Measurements from ENCODE around the gene CD68. TPM values are rescaled to one million over a fixed set of nuclear protein-coding genes. Genes with fewer than 3 reads are reported as not detected.

Gene CD68
- total and polyA plus RNA-seq, 4 donors = 33.3 to 595 (median 395) TPM

DNA sequence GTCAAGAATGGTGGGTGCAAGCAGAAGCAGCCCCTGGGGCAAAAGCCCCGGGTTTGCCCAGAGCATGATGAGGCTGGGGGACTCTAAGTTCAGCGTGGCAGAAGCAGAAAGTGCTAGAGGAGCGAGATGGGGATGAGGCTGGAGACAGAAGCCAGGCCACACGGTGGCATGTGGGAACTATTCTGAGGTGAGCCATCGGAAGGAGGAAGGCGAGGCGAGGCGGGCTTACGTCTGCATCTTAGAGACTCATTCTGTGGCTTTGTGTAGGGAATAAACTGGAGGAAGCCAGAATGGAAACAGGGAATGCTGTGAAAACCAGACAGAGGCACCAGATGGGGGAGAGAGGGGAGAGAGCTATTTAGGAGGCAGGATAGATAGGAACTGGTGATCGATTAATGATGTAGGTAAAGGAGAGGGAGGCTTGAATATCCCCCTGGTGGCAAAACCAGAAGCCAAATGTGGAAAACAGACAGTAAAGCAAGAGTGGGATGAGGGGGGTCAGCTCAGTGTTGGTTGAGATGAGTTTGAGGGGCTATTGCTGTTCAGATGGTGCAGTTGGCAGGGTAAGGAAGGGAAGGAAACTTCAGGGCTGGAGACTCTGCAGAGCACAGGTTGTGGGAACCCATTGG is 24.0 kb upstream of the CD68 start:
- Histone ChIP-seq H3K27ac (ENCODE audit: low read depth in 1 of 2, low read length in 1 of 2) (no peak overlapping the region), H3K27me3 (ENCODE audit: control insufficient read depth in 3 of 3, insufficient read depth in 3 of 3, low read length in 2 of 3) (no peaks in the 10 kb centered on the region), H3K4me3 (no peak overlapping the region), H3K9me3 (ENCODE audit: control insufficient read depth in 4 of 4, insufficient read depth in 3 of 4, low read length in 3 of 4) (no peaks in the 10 kb centered on the region), H3K4me1 (ENCODE audit: control insufficient read depth in 5 of 5, insufficient read depth in 5 of 5, low read length in 5 of 5) (peaks cover 0 to 35% (median 16%) of the 10 kb centered on the region in 5 donors), H3K36me3 (ENCODE audit: control insufficient read depth in 4 of 4, insufficient read depth in 4 of 4, low read length in 4 of 4) (peaks cover 0 to 6% (median 2%) of the 10 kb centered on the region in 4 donors), H3K9ac (ENCODE audit: insufficient read depth in 1 of 2, low read length in 2 of 2) (no peak overlapping the region)
- ATAC-seq (ENCODE audit: insufficient read depth, low FRiP score) = no peak
- DNase-seq = no peak
- TF ChIP-seq CTCF (IDR thresholded peaks at IDR 0.05; ENCODE audit: control extremely low read depth, extremely low read depth) = no peak
- WGBS, 2 donors = 73 to 79% methylated on average over 10 of the region's 10 CpGs

DNA sequence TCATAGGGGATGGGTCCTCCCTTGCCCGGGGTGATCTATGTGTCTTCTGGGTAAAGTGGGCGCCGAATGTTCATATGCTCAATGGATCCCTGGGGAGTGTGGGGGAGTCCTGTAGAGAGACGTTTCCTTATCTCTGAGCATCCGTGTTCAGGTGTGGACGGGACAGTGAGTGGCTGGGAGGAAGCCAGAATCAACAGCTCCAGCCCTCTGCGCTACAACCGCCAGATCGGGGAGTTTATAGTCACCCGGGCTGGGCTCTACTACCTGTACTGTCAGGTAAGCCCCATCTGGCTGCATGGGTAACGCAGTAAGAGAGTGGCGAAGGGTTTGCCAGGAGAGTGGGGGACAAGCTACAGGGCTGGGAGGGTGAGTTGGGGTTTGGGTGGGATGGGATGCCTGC is 22.8 kb upstream of the CD68 start:
- Histone ChIP-seq H3K4me3 (no peak overlapping the region), H3K9ac (ENCODE audit: insufficient read depth in 1 of 2, low read length in 2 of 2) (no peak overlapping the region), H3K27ac (ENCODE audit: low read depth in 1 of 2, low read length in 1 of 2) (peak overlapping the region in 1 of 2 donors; percentile 37), H3K9me3 (ENCODE audit: control insufficient read depth in 4 of 4, insufficient read depth in 3 of 4, low read length in 3 of 4) (no peaks in the 10 kb centered on the region), H3K27me3 (ENCODE audit: control insufficient read depth in 3 of 3, insufficient read depth in 3 of 3, low read length in 2 of 3) (no peaks in the 10 kb centered on the region), H3K36me3 (ENCODE audit: control insufficient read depth in 4 of 4, insufficient read depth in 4 of 4, low read length in 4 of 4) (peaks cover 0 to 6% (median 2%) of the 10 kb centered on the region in 4 donors), H3K4me1 (ENCODE audit: control insufficient read depth in 5 of 5, insufficient read depth in 5 of 5, low read length in 5 of 5) (peaks cover 0 to 40% (median 21%) of the 10 kb centered on the region in 5 donors)
- WGBS, 2 donors = 79 to 91% methylated on average over 12 of the region's 12 CpGs
- DNase-seq (no peak), ATAC-seq (ENCODE audit: insufficient read depth, low FRiP score) (no peak)
- no peak for TF ChIP-seq CTCF (IDR thresholded peaks at IDR 0.05; ENCODE audit: control extremely low read depth, extremely low read depth)

DNA sequence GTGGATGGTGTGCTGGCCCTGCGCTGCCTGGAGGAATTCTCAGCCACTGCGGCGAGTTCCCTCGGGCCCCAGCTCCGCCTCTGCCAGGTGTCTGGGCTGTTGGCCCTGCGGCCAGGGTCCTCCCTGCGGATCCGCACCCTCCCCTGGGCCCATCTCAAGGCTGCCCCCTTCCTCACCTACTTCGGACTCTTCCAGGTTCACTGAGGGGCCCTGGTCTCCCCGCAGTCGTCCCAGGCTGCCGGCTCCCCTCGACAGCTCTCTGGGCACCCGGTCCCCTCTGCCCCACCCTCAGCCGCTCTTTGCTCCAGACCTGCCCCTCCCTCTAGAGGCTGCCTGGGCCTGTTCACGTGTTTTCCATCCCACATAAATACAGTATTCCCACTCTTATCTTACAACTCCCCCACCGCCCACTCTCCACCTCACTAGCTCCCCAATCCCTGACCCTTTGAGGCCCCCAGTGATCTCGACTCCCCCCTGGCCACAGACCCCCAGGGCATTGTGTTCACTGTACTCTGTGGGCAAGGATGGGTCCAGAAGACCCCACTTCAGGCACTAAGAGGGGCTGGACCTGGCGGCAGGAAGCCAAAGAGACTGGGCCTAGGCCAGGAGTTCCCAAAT is 22.2 kb upstream of the CD68 start:
- Histone ChIP-seq H3K36me3 (ENCODE audit: control insufficient read depth in 4 of 4, insufficient read depth in 4 of 4, low read length in 4 of 4) (peaks cover 0 to 6% (median 2%) of the 10 kb centered on the region in 4 donors), H3K9me3 (ENCODE audit: control insufficient read depth in 4 of 4, insufficient read depth in 3 of 4, low read length in 3 of 4) (no peaks in the 10 kb centered on the region), H3K4me3 (no peak overlapping the region), H3K27ac (ENCODE audit: low read depth in 1 of 2, low read length in 1 of 2) (peak overlapping the region in 1 of 2 donors; percentile 37), H3K27me3 (ENCODE audit: control insufficient read depth in 3 of 3, insufficient read depth in 3 of 3, low read length in 2 of 3) (no peaks in the 10 kb centered on the region), H3K4me1 (ENCODE audit: control insufficient read depth in 5 of 5, insufficient read depth in 5 of 5, low read length in 5 of 5) (peaks cover 0 to 41% (median 21%) of the 10 kb centered on the region in 5 donors), H3K9ac (ENCODE audit: insufficient read depth in 1 of 2, low read length in 2 of 2) (peak overlapping the region in 1 of 2 donors; percentile 66)
- no peak for TF ChIP-seq CTCF (IDR thresholded peaks at IDR 0.05; ENCODE audit: control extremely low read depth, extremely low read depth)
- 65 to 67% methylated on average over 18 to 19 of the region's 19 CpGs for WGBS, 2 donors
- ATAC-seq (ENCODE audit: insufficient read depth, low FRiP score) (no peak), DNase-seq (peak; percentile 31 to 47 (median 40))
